Esophagus (tissue), 2 donors: ENCODE results near the gene BTBD9. TPM values are rescaled to one million over a fixed set of nuclear protein-coding genes. Genes with fewer than 3 reads are reported as not detected.
"Not testable (repeated sequence)": the region's sequence is repeated elsewhere in the genome, so short reads cannot be mapped to it uniquely, and the experiment has no call there.

Experiments
- H3K27ac ChIP-seq, 2 donors: one replicate each; pipeline ENCODE4 v1.5.1; 2013; ENCODE audit warnings: low read depth in 2 of 2, mild to moderate bottlenecking in 2 of 2, inconsistent platforms in 1 of 2, low read length in 1 of 2, moderate library complexity in 1 of 2
- H3K27me3 ChIP-seq, 2 donors: one replicate each; pipeline ENCODE4 v1.6.1; 2013; ENCODE audit warnings: low read length in 2 of 2, control low read depth in 1 of 2, mild to moderate bottlenecking in 1 of 2; ENCODE audit not compliant: insufficient read depth in 2 of 2, control insufficient read depth in 1 of 2
- H3K36me3 ChIP-seq, 2 donors: one replicate each; pipeline ENCODE4 v1.6.1; 2013; ENCODE audit warnings: low read length in 1 of 2; ENCODE audit not compliant: control insufficient read depth in 2 of 2, insufficient read depth in 2 of 2
- H3K4me1 ChIP-seq, 2 donors: one replicate each; pipeline ENCODE4 v1.6.1; 2013; ENCODE audit warnings: low read length in 1 of 2; ENCODE audit not compliant: control insufficient read depth in 2 of 2, insufficient read depth in 2 of 2
- H3K4me3 ChIP-seq, 2 donors: one replicate each; pipeline ENCODE4 v1.5.1; 2013; ENCODE audit warnings: low read length in 2 of 2, mild to moderate bottlenecking in 2 of 2, low read depth in 1 of 2, moderate library complexity in 1 of 2
- H3K9me3 ChIP-seq, 2 donors: one replicate each; pipeline ENCODE4 v1.6.1; 2013; ENCODE audit warnings: mild to moderate bottlenecking in 2 of 2, low read depth in 1 of 2, low read length in 1 of 2, moderate library complexity in 1 of 2; ENCODE audit not compliant: control insufficient read depth in 2 of 2, insufficient read depth in 1 of 2
- WGBS, 2 donors: extraction: QIAGEN DNeasy Blood & Tissue Kit; methylation state at CpG; one replicate each; pipeline ENCODE4 v1.1.7; 2013; 5-methylcytosine and 5-hydroxymethylcytosine counted together
- polyA plus RNA-seq, 2 donors: library from polyadenylated mRNA; stranded (reverse); fragments of 200-250 nt; gene quantifications; one replicate each; pipeline ENCODE4 v1.2.3, GENCODE V29; 2013
- donor health status: healthy with polysubstance abuse.
- donor health status: Bipolar disorder and iron deficiency.

Gene BTBD9
- polyA plus RNA-seq, 2 donors, result 3.2 to 3.8 TPM

GRCh38 chr6:38347829-38348228, 291.9 kb downstream of the BTBD9 start:
- 94 to 95% methylated on average over 8 of the region's 8 CpGs for WGBS, 2 donors
- not testable (repeated sequence) for H3K27me3 ChIP-seq, H3K4me1 ChIP-seq, H3K36me3 ChIP-seq, H3K9me3 ChIP-seq, H3K27ac ChIP-seq, H3K4me3 ChIP-seq

GRCh38 chr6:38346291-38347079, 293.2 kb downstream of the BTBD9 start:
- H3K27ac ChIP-seq, result no peak overlapping the region
- no peaks in the 10 kb centered on the region for H3K9me3 ChIP-seq
- no peak overlapping the region for H3K4me3 ChIP-seq
- no peaks in the 10 kb centered on the region for H3K27me3 ChIP-seq
- WGBS, 2 donors, result 85 to 87% methylated on average over 5 of the region's 5 CpGs
- no peaks in the 10 kb centered on the region for H3K36me3 ChIP-seq
- H3K4me1 ChIP-seq, result peaks cover 0 to 2% of the 10 kb centered on the region in 2 donors

- H3K27me3 ChIP-seq, result no peaks in the 10 kb centered on the region
- no peak overlapping the region for H3K4me3 ChIP-seq
- no peaks in the 10 kb centered on the region for H3K36me3 ChIP-seq
- no peak overlapping the region for H3K27ac ChIP-seq
- no peaks in the 10 kb centered on the region for H3K9me3 ChIP-seq
- WGBS, 2 donors, result 76 to 83% methylated on average over 5 of the region's 5 CpGs
- H3K4me1 ChIP-seq, result no peaks in the 10 kb centered on the region
Observed at GRCh38 chr6:38345586-38345985, 294.1 kb downstream of the BTBD9 start.

- no peaks in the 10 kb centered on the region for H3K9me3 ChIP-seq
- H3K4me3 ChIP-seq, result no peak overlapping the region
- no peaks in the 10 kb centered on the region for H3K27me3 ChIP-seq
- WGBS, 2 donors, result 95 to 100% methylated on average over 1 of the region's 1 CpG
- H3K36me3 ChIP-seq, result no peaks in the 10 kb centered on the region
- H3K4me1 ChIP-seq, result no peaks in the 10 kb centered on the region
- no peak overlapping the region for H3K27ac ChIP-seq
Observed at GRCh38 chr6:38341496-38341895, 298.2 kb downstream of the BTBD9 start.

GRCh38 chr6:38339914-38340313, 299.8 kb downstream of the BTBD9 start:
- H3K27me3 ChIP-seq, result no peaks in the 10 kb centered on the region
- H3K4me3 ChIP-seq, result no peak overlapping the region
- H3K27ac ChIP-seq, result no peak overlapping the region
- H3K9me3 ChIP-seq, result no peaks in the 10 kb centered on the region
- H3K36me3 ChIP-seq, result no peaks in the 10 kb centered on the region
- 91 to 92% methylated on average over 3 of the region's 3 CpGs for WGBS, 2 donors
- H3K4me1 ChIP-seq, result no peaks in the 10 kb centered on the region

GRCh38 chr6:38337819-38338465, 301.8 kb downstream of the BTBD9 start:
- H3K9me3 ChIP-seq, result no peaks in the 10 kb centered on the region
- no peaks in the 10 kb centered on the region for H3K4me1 ChIP-seq
- H3K4me3 ChIP-seq, result no peak overlapping the region
- no peaks in the 10 kb centered on the region for H3K36me3 ChIP-seq
- 95 to 96% methylated on average over 5 of the region's 5 CpGs for WGBS, 2 donors
- no peak overlapping the region for H3K27ac ChIP-seq
- no peaks in the 10 kb centered on the region for H3K27me3 ChIP-seq

GRCh38 chr6:38336922-38337321, 302.8 kb downstream of the BTBD9 start:
- H3K4me1 ChIP-seq, result no peaks in the 10 kb centered on the region
- H3K27ac ChIP-seq, result no peak overlapping the region
- H3K9me3 ChIP-seq, result no peaks in the 10 kb centered on the region
- no peak overlapping the region for H3K4me3 ChIP-seq
- WGBS, 2 donors, result 71 to 91% methylated on average over 1 of the region's 1 CpG
- no peaks in the 10 kb centered on the region for H3K36me3 ChIP-seq
- no peaks in the 10 kb centered on the region for H3K27me3 ChIP-seq

GRCh38 chr6:38326837-38327236, 312.9 kb downstream of the BTBD9 start:
- Histone ChIP-seq H3K27me3 (no peaks in the 10 kb centered on the region), H3K9me3 (no peaks in the 10 kb centered on the region), H3K36me3 (no peaks in the 10 kb centered on the region), H3K27ac (no peak overlapping the region), H3K4me3 (no peak overlapping the region), H3K4me1 (no peaks in the 10 kb centered on the region)
- WGBS, 2 donors, result 77 to 86% methylated on average over 1 of the region's 1 CpG

GRCh38 chr6:38323216-38323615, 316.5 kb downstream of the BTBD9 start:
- 94 to 96% methylated on average over 1 of the region's 1 CpG for WGBS, 2 donors
- no peaks in the 10 kb centered on the region for H3K4me1 ChIP-seq
- no peaks in the 10 kb centered on the region for H3K9me3 ChIP-seq
- H3K36me3 ChIP-seq, result no peaks in the 10 kb centered on the region
- H3K27ac ChIP-seq, result no peak overlapping the region
- no peak overlapping the region for H3K4me3 ChIP-seq
- no peaks in the 10 kb centered on the region for H3K27me3 ChIP-seq

GRCh38 chr6:38322138-38322537, 317.6 kb downstream of the BTBD9 start:
- Histone ChIP-seq H3K36me3 (no peaks in the 10 kb centered on the region), H3K4me3 (no peak overlapping the region), H3K27me3 (no peaks in the 10 kb centered on the region), H3K27ac (no peak overlapping the region), H3K4me1 (no peaks in the 10 kb centered on the region), H3K9me3 (no peaks in the 10 kb centered on the region)
- WGBS, 2 donors, result 97 to 98% methylated on average over 2 of the region's 2 CpGs
